CD14-positive monocyte (primary cell): ENCODE results near the gene FRMD4A. TPM values are rescaled to one million over a fixed set of nuclear protein-coding genes. Genes with fewer than 3 reads are reported as not detected.
A peak's percentile ranks its signal among the peaks of the same experiment; 100 is the strongest.

Experiments used
- DNase-seq, 3 donors: peaks; one replicate each; pipeline ENCODE4 v3.0.0-alpha.2; 2011 to 2022
- H2AFZ ChIP-seq: 2 replicates; pipeline ENCODE4 v1.6.0; 2012; ENCODE audit warnings: mild to moderate bottlenecking, low read depth, low read length, inconsistent platforms; ENCODE audit not compliant: insufficient read depth, poor library complexity, severe bottlenecking
- H3K27ac ChIP-seq, 2 donors: 1 replicate in 1 of 2; 2 replicates in 1 of 2; pipeline ENCODE4 v1.5.1; 2012 to 2013; ENCODE audit warnings: low read length in 2 of 2, control low read depth in 1 of 2, inconsistent platforms in 1 of 2, low read depth in 1 of 2, mild to moderate bottlenecking in 1 of 2
- H3K27me3 ChIP-seq, 2 donors: one replicate each; pipeline versions ENCODE4 v1.6.0 to v1.6.1; 2011 to 2013; ENCODE audit warnings: low read length in 2 of 2; ENCODE audit not compliant: control insufficient read depth in 2 of 2, insufficient read depth in 2 of 2
- H3K36me3 ChIP-seq, 2 donors: replicated peaks in 1 of 2; 1 replicate in 1 of 2; 2 replicates in 1 of 2; pipeline versions ENCODE4 v1.5.1 to v1.6.1; 2012 to 2013; ENCODE audit warnings: low read length in 2 of 2, control low read depth in 1 of 2, inconsistent platforms in 1 of 2, mild to moderate bottlenecking in 1 of 2; ENCODE audit not compliant: insufficient read depth in 2 of 2, control insufficient read depth in 1 of 2
- H3K4me1 ChIP-seq, 2 donors: 1 replicate in 1 of 2; 2 replicates in 1 of 2; pipeline versions ENCODE4 v1.5.1 to v1.6.1; 2012 to 2013; ENCODE audit warnings: low read length in 2 of 2, control low read depth in 1 of 2, inconsistent platforms in 1 of 2, mild to moderate bottlenecking in 1 of 2, moderate library complexity in 1 of 2; ENCODE audit not compliant: insufficient read depth in 2 of 2, control insufficient read depth in 1 of 2
- H3K4me2 ChIP-seq: replicated peaks from 2 replicates; pipeline ENCODE3; 2012; ENCODE audit warnings: low read length, moderate library complexity, mild to moderate bottlenecking; ENCODE audit not compliant: poor library complexity, severe bottlenecking; ENCODE audit errors: extremely low read depth
- H3K4me3 ChIP-seq, 3 experiments: fragments of 200-600 bp in 1 of 3; sonication (generic) in 1 of 3; replicated peaks in 1 of 3; 1 replicate in 2 of 3; 2 replicates in 1 of 3; pipeline ENCODE4 v1.5.1; 2011 to 2013; ENCODE audit warnings: low read length in 3 of 3, mild to moderate bottlenecking in 3 of 3, control low read depth in 2 of 3, low read depth in 2 of 3, inconsistent platforms in 1 of 3, moderate library complexity in 1 of 3
- H3K79me2 ChIP-seq: 2 replicates; pipeline ENCODE4 v1.6.0; 2012; ENCODE audit warnings: mild to moderate bottlenecking, control low read depth, inconsistent platforms, low read length, moderate library complexity; ENCODE audit not compliant: insufficient read depth
- H3K9ac ChIP-seq: 2 replicates; pipeline ENCODE4 v1.6.0; 2017; ENCODE audit warnings: low read length, mild to moderate bottlenecking; ENCODE audit not compliant: insufficient read depth, poor library complexity, severe bottlenecking
- H3K9me3 ChIP-seq, 2 donors: replicated peaks in 1 of 2; 1 replicate in 1 of 2; 2 replicates in 1 of 2; pipeline versions ENCODE4 v1.5.1 to v1.6.1; 2012 to 2013; ENCODE audit warnings: low read length in 2 of 2, control low read depth in 1 of 2; ENCODE audit not compliant: control insufficient read depth in 1 of 2, insufficient read depth in 1 of 2
- H4K20me1 ChIP-seq: 2 replicates; pipeline ENCODE4 v1.6.0; 2012; ENCODE audit warnings: mild to moderate bottlenecking, low read length, control low read depth, moderate library complexity; ENCODE audit not compliant: insufficient read depth
- H3K27ac Mint-ChIP-seq, 7 donors: one replicate each; pipeline ENCODE4 v1.8.0; 2020; ENCODE audit warnings: mild to moderate bottlenecking in 7 of 7, mixed read lengths in 7 of 7, moderate library complexity in 6 of 7, inconsistent platforms in 2 of 7
- H3K27me3 Mint-ChIP-seq, 3 donors: one replicate each; pipeline ENCODE4 v1.8.0; 2021 to 2022; ENCODE audit warnings: low read depth in 3 of 3, mild to moderate bottlenecking in 3 of 3, mixed read lengths in 3 of 3, moderate library complexity in 3 of 3, inconsistent platforms in 1 of 3
- H3K36me3 Mint-ChIP-seq, 2 donors: one replicate each; pipeline ENCODE4 v1.8.0; 2020; ENCODE audit warnings: mixed read lengths in 2 of 2, inconsistent platforms in 1 of 2, mild to moderate bottlenecking in 1 of 2
- H3K4me1 Mint-ChIP-seq: one replicate; pipeline ENCODE4 v1.8.0; 2020; ENCODE audit warnings: mild to moderate bottlenecking, mixed read lengths
- H3K4me3 Mint-ChIP-seq, 2 donors: one replicate each; pipeline ENCODE4 v1.8.0; 2020; ENCODE audit warnings: mild to moderate bottlenecking in 2 of 2, mixed read lengths in 2 of 2, moderate library complexity in 1 of 2
- H3K9me3 Mint-ChIP-seq, 7 donors: one replicate each; pipeline ENCODE4 v1.8.0; 2020 to 2022; ENCODE audit warnings: mixed read lengths in 7 of 7, mild to moderate bottlenecking in 6 of 7, moderate library complexity in 6 of 7, inconsistent platforms in 2 of 7
- WGBS: methylation state at CpG from one replicate; pipeline ENCODE4 v1.1.5; 2013; ENCODE audit warnings: missing lambda C conversion rate; ENCODE audit not compliant: insufficient coverage; 5-methylcytosine and 5-hydroxymethylcytosine counted together
- intact Hi-C, 2 donors: fragments of 100-400 bp; cut with micrococcal nuclease; formaldehyde crosslinking; loops; one replicate each; pipeline versions ENCODE4 v1.15.0 to v1.15.1; 2023
- polyA plus RNA-seq, 3 donors: library from polyadenylated mRNA; depleted of rRNA in 1 of 3; unstranded in 2 of 3; stranded (reverse) in 1 of 3; fragments of 300-500 nt in 2 of 3; fragments of >200 nt in 1 of 3; fragmentation: Illumina TruSeq in 2 of 3; gene quantifications; 1 replicate in 2 of 3; 2 replicates in 1 of 3; pipeline ENCODE4 v1.2.3, GENCODE V29; 2012 to 2021
- TF ChIP-seq, protein P1 (sequence below): fragments of 200-600 bp; IDR thresholded peaks from one replicate; pipeline ENCODE4 v1.8.0; 2022; ENCODE audit warnings: antibody characterized with exemption, mild to moderate bottlenecking

FRMD4A gene
- polyA plus RNA-seq, 3 donors = 0.12 TPM; not detected in 2

DNA sequence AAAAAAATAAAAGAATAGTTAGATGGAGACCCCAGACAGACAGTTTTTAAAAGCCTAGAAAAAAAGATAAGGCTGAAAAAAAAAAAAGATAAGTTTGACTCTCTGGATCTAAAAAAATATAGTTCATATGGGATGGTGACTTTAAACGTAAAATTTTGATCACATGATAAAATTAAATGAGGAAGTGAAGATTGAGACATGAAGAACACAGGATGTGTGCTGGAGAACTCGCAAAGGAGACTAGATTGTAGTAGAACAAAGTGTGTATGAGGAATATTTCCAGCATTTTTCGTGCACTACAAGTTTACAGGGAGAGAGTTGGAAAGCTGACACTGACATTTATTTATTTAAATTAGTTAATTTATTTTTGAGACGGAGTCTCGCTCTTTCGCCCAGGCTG lies 457.5 kb downstream of the FRMD4A start:
- DNase-seq = peak; percentile 40 to 78 (median 66)
- H3K4me3 ChIP-seq = peak overlapping the region in 1 of 3 experiments; percentile 34
- H4K20me1 ChIP-seq = no peaks in the 10 kb centered on the region
- H3K4me1 ChIP-seq = peaks cover 43 to 46% of the 10 kb centered on the region in 2 donors
- H3K9me3 ChIP-seq = no peaks in the 10 kb centered on the region
- H3K4me3 Mint-ChIP-seq = peak overlapping the region in 1 of 2 donors; percentile 39
- no peaks in the 10 kb centered on the region for H3K36me3 ChIP-seq
- no peak overlapping the region for H3K9ac ChIP-seq
- no peaks in the 10 kb centered on the region for H3K27me3 ChIP-seq
- WGBS = 0% methylated on average over 2 of the region's 6 CpGs
- H3K79me2 ChIP-seq = no peaks in the 10 kb centered on the region
- H3K36me3 Mint-ChIP-seq = no peaks in the 10 kb centered on the region
- peak overlapping the region; percentile 38 for H3K4me2 ChIP-seq
- no peak overlapping the region for H2AFZ ChIP-seq
- H3K27ac ChIP-seq = peak overlapping the region; percentile 85 to 87
- H3K27me3 Mint-ChIP-seq = peaks cover 1 to 11% (median 3%) of the 10 kb centered on the region in 3 donors
- peak overlapping the region; percentile 85 to 97 (median 95) for H3K27ac Mint-ChIP-seq
- TF ChIP-seq, protein P1, sequence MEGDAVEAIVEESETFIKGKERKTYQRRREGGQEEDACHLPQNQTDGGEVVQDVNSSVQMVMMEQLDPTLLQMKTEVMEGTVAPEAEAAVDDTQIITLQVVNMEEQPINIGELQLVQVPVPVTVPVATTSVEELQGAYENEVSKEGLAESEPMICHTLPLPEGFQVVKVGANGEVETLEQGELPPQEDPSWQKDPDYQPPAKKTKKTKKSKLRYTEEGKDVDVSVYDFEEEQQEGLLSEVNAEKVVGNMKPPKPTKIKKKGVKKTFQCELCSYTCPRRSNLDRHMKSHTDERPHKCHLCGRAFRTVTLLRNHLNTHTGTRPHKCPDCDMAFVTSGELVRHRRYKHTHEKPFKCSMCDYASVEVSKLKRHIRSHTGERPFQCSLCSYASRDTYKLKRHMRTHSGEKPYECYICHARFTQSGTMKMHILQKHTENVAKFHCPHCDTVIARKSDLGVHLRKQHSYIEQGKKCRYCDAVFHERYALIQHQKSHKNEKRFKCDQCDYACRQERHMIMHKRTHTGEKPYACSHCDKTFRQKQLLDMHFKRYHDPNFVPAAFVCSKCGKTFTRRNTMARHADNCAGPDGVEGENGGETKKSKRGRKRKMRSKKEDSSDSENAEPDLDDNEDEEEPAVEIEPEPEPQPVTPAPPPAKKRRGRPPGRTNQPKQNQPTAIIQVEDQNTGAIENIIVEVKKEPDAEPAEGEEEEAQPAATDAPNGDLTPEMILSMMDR = no peak
- H3K9me3 Mint-ChIP-seq = no peaks in the 10 kb centered on the region
- intact Hi-C loops = loop anchor here in 1 of 2 donors (5.0 kb wide), 2 partner anchors 39 to 161 kb away; no protein-coding TSS in a partner anchor
- H3K4me1 Mint-ChIP-seq = peaks cover 48% of the 10 kb centered on the region

DNA sequence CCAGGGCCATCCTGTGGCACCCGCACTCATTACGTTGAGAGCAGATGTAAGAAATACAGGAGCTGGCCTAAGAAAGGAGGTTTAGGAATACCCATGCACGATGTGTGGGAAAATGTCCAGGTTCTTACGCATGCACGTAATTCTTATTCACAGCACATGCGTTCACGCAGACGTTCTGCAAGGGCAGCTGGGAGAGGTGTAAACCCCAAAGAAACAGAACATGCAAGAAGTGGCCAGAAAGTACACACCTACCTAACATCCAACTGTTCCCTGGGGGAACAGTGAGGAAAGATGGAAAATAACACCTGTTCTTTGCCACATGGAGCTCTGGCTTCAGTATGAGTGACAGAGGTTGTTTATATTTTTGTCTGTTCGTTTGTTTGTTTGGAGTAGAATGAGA lies 458.3 kb downstream of the FRMD4A start:
- H3K4me3 ChIP-seq = no peak overlapping the region
- no peak overlapping the region for H2AFZ ChIP-seq
- intact Hi-C loops = loop anchor here in 1 of 2 donors (5.0 kb wide), 2 partner anchors 40 to 160 kb away; no protein-coding TSS in a partner anchor
- Mint-ChIP-seq H3K4me3 (no peak overlapping the region), H3K9me3 (no peaks in the 10 kb centered on the region), H3K27ac (peak overlapping the region in 6 of 7 donors; percentile 76 to 95 (median 88)), H3K27me3 (peaks cover 1 to 5% (median 1%) of the 10 kb centered on the region in 3 donors), H3K36me3 (no peaks in the 10 kb centered on the region), H3K4me1 (peaks cover 48% of the 10 kb centered on the region)
- TF ChIP-seq, protein P1 = no peak
- no peak overlapping the region for H3K4me2 ChIP-seq
- no peak for DNase-seq
- H3K4me1 ChIP-seq = peaks cover 43 to 46% of the 10 kb centered on the region in 2 donors
- no peaks in the 10 kb centered on the region for H3K36me3 ChIP-seq
- H3K79me2 ChIP-seq = no peaks in the 10 kb centered on the region
- no peaks in the 10 kb centered on the region for H3K9me3 ChIP-seq
- 94% methylated on average over 3 of the region's 9 CpGs for WGBS
- H3K27me3 ChIP-seq = no peaks in the 10 kb centered on the region
- no peaks in the 10 kb centered on the region for H4K20me1 ChIP-seq
- H3K27ac ChIP-seq = peak overlapping the region; percentile 2 to 48
- H3K9ac ChIP-seq = no peak overlapping the region
